Endodermal cell (in vitro differentiated cells): Measurements from ENCODE around the gene PRPF40B. TPM values are rescaled to one million over a fixed set of nuclear protein-coding genes. Genes with fewer than 3 reads are reported as not detected.

Source experiments
- DNase-seq: peaks from one replicate; pipeline ENCODE4 v3.0.0-alpha.2; 2017
- H3K27ac ChIP-seq: 2 replicates; pipeline ENCODE4 v1.5.1; 2013; ENCODE audit warnings: mild to moderate bottlenecking, low read depth, low read length, moderate library complexity
- H3K27me3 ChIP-seq: 2 replicates; pipeline ENCODE4 v1.6.1; 2013; ENCODE audit warnings: mild to moderate bottlenecking, low read length, moderate library complexity; ENCODE audit not compliant: insufficient read depth, control insufficient read depth, poor library complexity, severe bottlenecking
- H3K36me3 ChIP-seq: 2 replicates; pipeline ENCODE4 v1.7.0; 2013; ENCODE audit warnings: mild to moderate bottlenecking, low read length, moderate library complexity; ENCODE audit not compliant: control insufficient read depth, insufficient read depth
- H3K4me1 ChIP-seq: one replicate; pipeline ENCODE4 v1.7.0; 2013; ENCODE audit warnings: low read length; ENCODE audit not compliant: control insufficient read depth, insufficient read depth
- H3K4me3 ChIP-seq: 2 replicates; pipeline ENCODE4 v1.5.1; 2013; ENCODE audit warnings: mild to moderate bottlenecking, low read length, moderate library complexity
- H3K9ac ChIP-seq: 2 replicates; pipeline ENCODE4 v1.6.1; 2013; ENCODE audit warnings: mild to moderate bottlenecking, low read length, moderate library complexity; ENCODE audit not compliant: poor library complexity, severe bottlenecking; ENCODE audit errors: extremely low read depth
- H3K9me3 ChIP-seq: 2 replicates; pipeline ENCODE4 v1.6.1; 2013; ENCODE audit warnings: mild to moderate bottlenecking, low read length, moderate library complexity; ENCODE audit not compliant: control insufficient read depth
- H3K27ac Mint-ChIP-seq: 2 replicates; pipeline ENCODE4 v1.8.0; 2020; ENCODE audit warnings: mixed read lengths
- H3K27me3 Mint-ChIP-seq: 2 replicates; pipeline ENCODE4 v1.8.0; 2021; ENCODE audit warnings: mild to moderate bottlenecking, mixed read lengths; ENCODE audit not compliant: insufficient read depth
- H3K36me3 Mint-ChIP-seq: 2 replicates; pipeline ENCODE4 v1.8.0; 2020; ENCODE audit warnings: low read depth, mixed read lengths
- H3K4me1 Mint-ChIP-seq: 2 replicates; pipeline ENCODE4 v1.8.0; 2020; ENCODE audit warnings: mixed read lengths
- H3K4me3 Mint-ChIP-seq: 2 replicates; pipeline ENCODE4 v1.8.0; 2020; ENCODE audit warnings: mild to moderate bottlenecking, moderate library complexity, mixed read lengths
- H3K9me3 Mint-ChIP-seq: 2 replicates; pipeline ENCODE4 v1.8.0; 2020; ENCODE audit warnings: mild to moderate bottlenecking, mixed read lengths
- CTCF ChIP-seq: fragments of 200-600 bp; sonication (generic); conservative IDR thresholded peaks from 2 replicates; pipeline ENCODE4 v1.5.0; 2021; ENCODE audit warnings: antibody characterized with exemption, mild to moderate bottlenecking
- WGBS, 2 experiments: methylation state at CpG; one replicate each; pipeline versions ENCODE4 v1.1.5 to v1.1.7; 2013; ENCODE audit warnings: missing lambda C conversion rate in 2 of 2, mixed read lengths in 1 of 2; ENCODE audit not compliant: insufficient coverage in 1 of 2, insufficient read length in 1 of 2; 5-methylcytosine and 5-hydroxymethylcytosine counted together
- total RNA-seq, 2 donors: library from RNA; stranded (reverse); fragmentation: NEBNext Ultra II Directional in 1 of 2; extraction: Animal tissue kit (Norgen Biotek cat#: 25700) in 1 of 2; gene quantifications; 2 replicates in 1 of 2; 3 replicates in 1 of 2; pipeline ENCODE4 v1.2.1, GENCODE V29; 2021

PRPF40B gene
- total RNA-seq, 2 donors from 2014 or later: 33.8 to 45.6 TPM

GRCh38 chr12:49587174-49587908 is 36.0 kb upstream of the PRPF40B start:
- H3K4me3 ChIP-seq: no peak overlapping the region
- no peak overlapping the region for H3K27ac ChIP-seq
- Mint-ChIP-seq H3K27me3 (no peaks in the 10 kb centered on the region), H3K4me1 (no peaks in the 10 kb centered on the region), H3K36me3 (peaks cover 25% of the 10 kb centered on the region), H3K4me3 (no peak overlapping the region), H3K9me3 (no peaks in the 10 kb centered on the region), H3K27ac (no peak overlapping the region)
- no peak overlapping the region for H3K9ac ChIP-seq
- 91 to 93% methylated on average over 7 to 11 of the region's 11 CpGs for WGBS, 2 experiments
- TF ChIP-seq CTCF: peak; percentile 62
- H3K27me3 ChIP-seq: no peaks in the 10 kb centered on the region
- H3K4me1 ChIP-seq: no peaks in the 10 kb centered on the region
- H3K36me3 ChIP-seq: peaks cover 5% of the 10 kb centered on the region
- no peak for DNase-seq
- peaks cover 6% of the 10 kb centered on the region for H3K9me3 ChIP-seq

- H3K27me3 Mint-ChIP-seq: no peaks in the 10 kb centered on the region
- H3K9me3 ChIP-seq: peaks cover 6% of the 10 kb centered on the region
- no peak overlapping the region for H3K27ac Mint-ChIP-seq
- no peaks in the 10 kb centered on the region for H3K9me3 Mint-ChIP-seq
- H3K36me3 Mint-ChIP-seq: peaks cover 28% of the 10 kb centered on the region
- WGBS, 2 experiments: 91 to 93% methylated on average over 3 to 7 of the region's 7 CpGs
- H3K4me3 ChIP-seq: no peak overlapping the region
- H3K27me3 ChIP-seq: no peaks in the 10 kb centered on the region
- no peaks in the 10 kb centered on the region for H3K4me1 ChIP-seq
- no peak overlapping the region for H3K9ac ChIP-seq
- no peak overlapping the region for H3K27ac ChIP-seq
- DNase-seq: no peak
- no peak for TF ChIP-seq CTCF
- H3K4me3 Mint-ChIP-seq: no peak overlapping the region
- peaks cover 5% of the 10 kb centered on the region for H3K36me3 ChIP-seq
- no peaks in the 10 kb centered on the region for H3K4me1 Mint-ChIP-seq
These were observed 35.1 kb upstream of the PRPF40B start for GRCh38 chr12:49588281-49588680.

GRCh38 chr12:49588721-49589516 is 34.4 kb upstream of the PRPF40B start:
- Histone ChIP-seq H3K4me1 (no peaks in the 10 kb centered on the region), H3K27ac (no peak overlapping the region), H3K36me3 (peaks cover 5% of the 10 kb centered on the region), H3K27me3 (no peaks in the 10 kb centered on the region), H3K9ac (no peak overlapping the region), H3K4me3 (no peak overlapping the region), H3K9me3 (peaks cover 6% of the 10 kb centered on the region)
- H3K4me3 Mint-ChIP-seq: no peak overlapping the region
- H3K36me3 Mint-ChIP-seq: peaks cover 27% of the 10 kb centered on the region
- H3K27ac Mint-ChIP-seq: no peak overlapping the region
- no peak for DNase-seq
- 81 to 84% methylated on average over 3 to 4 of the region's 4 CpGs for WGBS, 2 experiments
- no peaks in the 10 kb centered on the region for H3K9me3 Mint-ChIP-seq
- TF ChIP-seq CTCF: no peak
- H3K4me1 Mint-ChIP-seq: no peaks in the 10 kb centered on the region
- no peaks in the 10 kb centered on the region for H3K27me3 Mint-ChIP-seq
